Activated gamma-delta T cell treated with anti-CD3 and anti-CD28 coated beads, Interleukin-2, amount 50 U/mL, for 16 hours (primary cell): Measurements from ENCODE around the gene P2RX7.

Source experiments
- DNase-seq: peaks from one replicate; pipeline ENCODE4 v3.0.0-alpha.2; 2020; ENCODE audit warnings: low read depth

P2RX7 gene

DNA sequence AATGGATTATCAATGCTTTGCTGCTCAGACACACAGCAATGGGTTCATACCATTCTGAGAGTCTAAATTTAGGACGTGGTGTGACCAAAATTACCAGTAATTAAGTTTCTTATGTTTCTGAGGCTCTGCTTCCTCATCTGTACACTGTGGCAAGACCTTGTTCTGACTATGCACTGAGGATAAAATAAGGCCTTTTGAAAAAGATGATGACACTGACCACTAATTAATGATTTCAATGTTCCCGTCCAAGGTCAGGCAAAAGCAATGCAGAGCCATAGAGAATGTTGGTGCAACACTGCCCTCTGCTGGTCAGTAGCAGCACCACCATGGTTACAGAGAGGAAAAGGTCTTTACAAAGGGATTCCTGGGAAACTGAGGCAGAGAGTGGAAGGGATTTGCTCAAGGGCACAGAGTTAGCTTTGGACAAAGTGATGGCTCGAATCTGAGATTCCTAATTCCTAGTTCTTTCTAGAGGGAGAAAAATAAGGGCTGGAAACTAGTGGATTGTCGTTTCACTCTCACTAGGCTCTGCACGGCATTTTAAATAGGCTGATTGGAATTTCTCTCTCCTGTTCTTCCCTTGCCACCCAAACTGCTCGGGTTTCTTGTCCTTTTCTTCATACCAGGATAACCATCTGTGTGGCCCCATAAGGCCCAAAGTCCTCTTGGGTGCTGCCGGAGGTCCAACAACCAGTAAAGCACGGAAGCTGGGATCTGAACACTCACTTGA lies 22.3 kb upstream of the P2RX7 start:
- DNase-seq: peak; percentile 45

GRCh38 chr12:121111684-121112083 lies 21.0 kb upstream of the P2RX7 start:
- DNase-seq: no peak

GRCh38 chr12:121112496-121112895 lies 20.2 kb upstream of the P2RX7 start:
- DNase-seq: no peak

GRCh38 chr12:121113057-121113456 lies 19.6 kb upstream of the P2RX7 start:
- DNase-seq: no peak

DNA sequence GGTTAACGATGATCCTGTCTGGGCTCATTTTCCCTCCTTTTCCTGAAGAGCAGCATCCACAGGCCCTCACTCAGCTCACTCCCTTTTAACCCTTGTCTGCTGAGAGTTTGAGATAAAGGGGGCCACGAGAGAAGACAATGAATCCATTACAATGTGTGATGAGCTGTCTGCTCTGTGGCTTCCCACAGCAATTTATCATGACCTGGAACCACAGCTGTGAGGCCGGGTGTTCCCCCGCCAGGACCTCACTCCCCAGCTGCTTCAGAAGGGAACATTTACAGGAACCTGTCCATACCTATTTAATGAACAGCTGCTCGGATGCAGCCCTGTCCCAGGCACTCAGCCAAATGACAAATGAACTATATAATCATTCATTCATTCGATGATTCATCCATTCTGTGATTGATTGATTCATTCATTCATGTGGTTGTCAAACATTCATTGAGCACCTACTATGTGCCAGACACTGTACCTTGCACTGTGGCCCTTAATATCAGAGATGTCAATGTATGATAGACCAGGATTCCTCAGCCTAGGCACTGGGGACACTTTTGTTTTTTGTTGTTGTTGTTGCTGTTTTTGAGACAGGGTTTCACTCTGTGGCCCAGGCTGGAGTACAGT lies 18.5 kb upstream of the P2RX7 start:
- DNase-seq: no peak

DNA sequence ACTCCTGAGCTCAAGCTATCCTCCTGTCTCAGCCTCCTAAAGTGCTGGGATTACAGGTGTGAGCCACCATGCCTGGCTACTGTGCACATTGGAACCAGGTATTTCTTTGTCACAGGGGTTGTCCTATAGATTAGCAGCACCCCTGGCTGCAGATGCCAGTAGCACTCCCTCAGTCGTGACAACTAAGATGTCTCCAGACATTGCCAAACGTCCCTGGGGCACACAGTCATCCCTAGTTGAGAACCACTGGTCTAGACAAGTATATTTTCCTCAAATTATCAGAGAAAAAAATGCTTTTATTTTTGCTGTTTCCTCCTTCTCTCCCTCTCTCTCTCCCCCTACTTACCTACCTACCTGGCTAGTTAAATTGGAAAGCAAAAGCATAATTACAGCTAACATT lies 17.9 kb upstream of the P2RX7 start:
- no peak for DNase-seq

GRCh38 chr12:121115530-121115929 lies 17.1 kb upstream of the P2RX7 start:
- no peak for DNase-seq

GRCh38 chr12:121116318-121117225 lies 16.1 kb upstream of the P2RX7 start:
- no peak for DNase-seq

GRCh38 chr12:121117226-121117777 lies 15.4 kb upstream of the P2RX7 start:
- DNase-seq: no peak

DNA sequence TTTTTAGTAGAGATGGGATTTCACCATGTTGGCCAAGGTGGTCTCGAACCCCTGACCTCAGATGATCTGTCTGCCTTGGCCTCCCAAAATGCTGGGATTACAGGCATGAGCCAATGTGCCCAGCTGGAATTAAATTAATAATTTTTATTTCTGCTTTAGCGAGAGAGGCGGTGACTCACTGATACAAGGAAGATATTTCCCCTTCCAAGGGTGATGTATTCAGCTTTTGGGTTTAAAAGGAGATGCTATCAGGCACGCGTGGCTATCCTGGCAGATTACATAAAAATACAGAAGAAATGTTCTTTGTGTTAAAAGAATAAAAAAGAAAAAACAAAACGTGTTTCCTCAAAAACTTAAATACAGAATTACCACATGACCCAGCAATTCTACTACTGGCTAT lies 12.4 kb upstream of the P2RX7 start:
- no peak for DNase-seq

DNA sequence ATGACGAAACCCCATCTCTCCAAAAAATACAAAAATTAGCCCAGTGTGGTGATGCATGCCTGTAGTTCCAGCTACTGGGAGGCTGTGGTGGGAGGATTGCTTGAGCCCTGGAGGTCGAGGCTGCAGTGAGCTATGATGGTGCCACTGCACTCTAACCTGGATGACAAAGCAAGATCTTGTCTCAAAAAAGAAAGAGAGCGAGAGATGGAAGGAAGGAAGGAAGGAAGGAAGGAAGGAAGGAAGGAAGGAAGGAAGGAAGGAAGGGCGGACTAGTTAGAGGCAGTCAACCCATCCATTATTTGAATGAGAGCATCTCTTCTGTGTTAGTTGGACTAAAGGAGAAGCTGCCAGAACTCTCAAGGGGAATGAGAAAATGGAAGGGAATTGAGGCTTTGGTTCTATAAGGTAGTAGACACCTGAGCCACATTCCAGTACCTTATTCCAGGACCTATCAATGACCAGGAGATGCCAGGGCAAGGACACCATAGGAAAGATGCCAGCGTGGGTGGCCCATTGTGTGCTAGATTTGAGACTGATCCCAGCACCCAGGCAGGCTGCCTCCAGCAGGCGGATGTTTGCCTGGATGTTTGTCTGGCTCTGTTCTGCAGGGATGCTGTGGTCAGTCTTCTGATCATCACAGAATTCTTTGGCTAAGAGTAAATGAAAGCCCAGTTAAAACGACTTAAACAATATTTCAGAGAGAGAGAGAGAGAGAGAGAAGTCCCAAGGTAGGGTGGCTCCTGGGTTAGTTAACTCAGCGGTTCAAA lies 11.5 kb upstream of the P2RX7 start:
- no peak for DNase-seq

DNA sequence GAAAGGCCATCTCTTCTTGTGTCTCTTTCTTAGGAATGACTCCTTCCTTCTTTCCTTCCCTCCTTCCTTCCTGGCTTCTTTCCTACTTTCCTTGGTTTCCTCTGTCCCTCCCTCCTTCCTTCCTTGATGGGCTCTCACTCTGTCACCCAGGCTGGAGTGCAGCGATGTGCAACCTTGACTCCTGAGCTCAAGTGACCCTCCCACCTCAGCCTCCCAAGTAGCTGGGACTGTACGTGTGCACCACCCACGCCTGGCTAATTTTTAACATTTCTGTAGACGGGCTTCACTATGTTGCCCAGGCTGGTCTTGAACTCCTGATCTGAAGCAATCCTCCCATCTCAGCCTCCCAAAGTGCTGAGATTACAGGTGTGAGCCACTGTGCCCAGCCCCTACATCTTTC lies 10.9 kb upstream of the P2RX7 start:
- DNase-seq: no peak

DNA sequence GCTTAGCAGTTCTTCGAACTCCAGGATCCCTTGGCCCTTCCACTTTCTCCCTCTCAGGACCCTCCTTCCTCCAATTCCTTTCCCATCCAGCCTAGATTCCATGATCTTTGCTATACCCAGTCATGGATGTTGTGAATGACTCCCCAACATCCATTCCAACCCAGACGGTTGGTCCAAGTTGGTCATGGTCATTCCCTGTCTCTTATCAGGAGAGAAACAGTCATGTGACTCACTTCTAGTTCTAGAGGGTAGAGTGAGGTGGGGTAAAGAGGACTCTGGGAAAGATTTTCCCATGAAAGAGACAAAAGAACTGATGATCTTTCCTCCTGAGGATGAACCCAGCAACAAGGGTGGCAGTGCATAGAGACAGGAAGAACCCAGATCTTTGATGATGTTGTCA lies 9.2 kb upstream of the P2RX7 start:
- DNase-seq: no peak

DNA sequence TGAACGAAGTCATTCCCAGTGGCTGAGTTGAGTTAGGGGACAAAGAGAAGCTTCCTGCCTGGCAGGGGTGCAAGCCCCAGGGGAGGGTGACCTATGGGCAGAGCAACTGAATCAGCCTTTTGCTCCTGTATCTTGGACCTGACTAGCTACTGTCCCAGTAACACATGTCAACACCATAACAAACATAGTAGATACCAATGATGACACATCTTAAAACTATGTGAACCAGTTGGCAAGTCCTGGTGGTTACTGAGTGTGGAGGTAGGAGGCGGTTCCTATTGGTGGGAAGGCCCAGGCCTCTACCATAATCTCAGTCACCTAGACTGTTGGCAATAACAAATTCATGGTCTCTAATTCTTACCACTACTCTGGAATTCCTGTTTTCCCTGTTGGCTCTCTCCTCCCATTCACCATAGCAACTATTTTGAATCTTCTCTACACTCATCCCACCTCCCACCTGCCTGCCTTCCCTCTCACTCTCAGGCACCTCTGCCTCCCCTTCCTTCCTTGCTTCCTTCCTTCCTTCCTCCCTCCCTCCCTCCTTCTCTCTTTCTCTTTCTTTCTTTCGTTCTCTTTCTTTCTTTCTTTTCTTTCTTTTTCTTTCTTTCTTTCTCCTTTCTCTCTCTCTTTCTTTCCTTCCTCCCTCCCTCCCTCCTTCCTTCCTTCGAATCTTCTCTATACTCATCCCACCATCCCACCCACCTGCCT lies 8.1 kb upstream of the P2RX7 start:
- DNase-seq: no peak

GRCh38 chr12:121127501-121127900 lies 5.2 kb upstream of the P2RX7 start:
- no peak for DNase-seq

GRCh38 chr12:121128908-121129810 lies 3.5 kb upstream of the P2RX7 start:
- peak; percentile 69 for DNase-seq

GRCh38 chr12:121129811-121130147 lies 2.9 kb upstream of the P2RX7 start:
- DNase-seq: no peak

GRCh38 chr12:121130866-121131373 lies 1.8 kb upstream of the P2RX7 start:
- DNase-seq: no peak

GRCh38 chr12:121131941-121132341 lies 735 bp upstream of the P2RX7 start:
- DNase-seq: no peak

DNA sequence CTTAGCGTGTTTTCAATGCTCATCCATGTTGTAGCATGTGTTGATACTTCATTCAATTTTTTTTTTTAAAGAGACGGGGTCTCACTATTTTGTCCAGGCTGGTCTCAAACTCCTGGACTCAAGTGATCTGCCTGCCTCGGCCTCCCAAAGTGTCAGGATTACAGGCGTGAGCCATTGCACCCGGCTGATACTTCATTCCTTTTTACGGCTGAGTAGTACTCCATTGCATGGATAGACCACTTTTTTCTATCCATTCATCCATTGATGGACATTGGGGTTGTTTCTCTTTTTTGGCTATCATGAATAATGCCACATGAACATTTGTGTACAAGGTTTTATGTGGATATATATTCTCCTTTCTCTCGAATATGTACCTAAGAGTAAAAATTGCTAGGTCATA lies 1.2 kb downstream of the P2RX7 start:
- DNase-seq: no peak
